ENCODE data around the gene TMEM161B. TPM values are rescaled to one million over a fixed set of nuclear protein-coding genes. Genes with fewer than 3 reads are reported as not detected.
A peak's percentile ranks its signal among the peaks of the same experiment; 100 is the strongest.

The TMEM161B gene
- total RNA-seq (2016; rRNA removed; fragmentation: Illumina TruSeq; extraction: Trizol) (8.0 and 15.0 TPM in 2 replicates), polyA plus RNA-seq (2011; rRNA removed) (17.7 and 22.1 TPM in 2 replicates), polyA minus RNA-seq (2011; rRNA and poly(A)+ RNA removed; ENCODE audit: low replicate concordance) (26.3 and 35.5 TPM in 2 replicates), Bru-seq, nascent RNA (percentile 87 among the genes with signal in this experiment), BruChase-seq, experiment 1, labeled RNA remaining after a 6-hour chase (percentile 81 among the genes with signal in this experiment), BruChase-seq, experiment 2, labeled RNA remaining after a 2-hour chase (percentile 90 among the genes with signal in this experiment)
- 9.7 and 9.9 TPM in 2 replicates for total RNA-seq (2016; cell fraction: cytosol; rRNA removed; fragmentation: Illumina TruSeq; extraction: Trizol; ENCODE audit: low read depth)
- 8.7 and 15.8 TPM in 2 replicates for total RNA-seq (2016; cell fraction: insoluble cytoplasmic fraction; rRNA removed; fragmentation: Illumina TruSeq; extraction: Trizol)
- total RNA-seq (2016; cell fraction: membrane; rRNA removed; fragmentation: Illumina TruSeq; extraction: Trizol), result 6.7 and 8.5 TPM in 2 replicates
- 49.2 and 49.6 TPM in 2 replicates for total RNA-seq (2016; cell fraction: nucleus; rRNA removed; fragmentation: Illumina TruSeq; extraction: Trizol)
- 5.8 and 9.4 TPM in 2 replicates for polyA plus RNA-seq (2011; cell fraction: cytosol; rRNA removed)
- polyA plus RNA-seq (2011; cell fraction: nucleus; rRNA removed), result 19.8 and 25.6 TPM in 2 replicates
- polyA plus RNA-seq (2012), result 13.4 and 14.6 TPM in 2 replicates
- 1.2 and 1.4 TPM in 2 replicates for polyA plus RNA-seq (2016; cell fraction: cytosol; fragmentation: Illumina TruSeq; extraction: Trizol; ENCODE audit: low read depth)
- 6.3 and 6.6 TPM in 2 replicates for polyA plus RNA-seq (2016; cell fraction: insoluble cytoplasmic fraction; fragmentation: Illumina TruSeq; extraction: Trizol; ENCODE audit: low read depth)
- 2.5 and 3.1 TPM in 2 replicates for polyA plus RNA-seq (2016; cell fraction: membrane; fragmentation: Illumina TruSeq; extraction: Trizol; ENCODE audit: low read depth)
- polyA plus RNA-seq (2016; cell fraction: nucleus; fragmentation: Illumina TruSeq; extraction: Trizol; ENCODE audit: insufficient read depth, low read depth), result 38.8 and 40.8 TPM in 2 replicates
- 10.4 and 10.7 TPM in 2 replicates for polyA minus RNA-seq (2011; cell fraction: cytosol; rRNA and poly(A)+ RNA removed)
- 140 and 151 TPM in 2 replicates for polyA minus RNA-seq (2011; cell fraction: nucleus; rRNA and poly(A)+ RNA removed)
- long read RNA-seq, experiment 1, transcript TMEM161B-201 (12 exons, 2,594 nt), result major isoform, 5 of 13 reads
- long read RNA-seq, experiment 1, partial matches to known transcripts, result 1 of 13 reads
- long read RNA-seq, experiment 1, other reads (novel, unspliced or antisense), result 7 of 13 reads
- long read RNA-seq, experiment 2, partial matches to known transcripts, result 0 of 7 reads
- long read RNA-seq, experiment 2, other reads (novel, unspliced or antisense), result 5 of 7 reads

DNA sequence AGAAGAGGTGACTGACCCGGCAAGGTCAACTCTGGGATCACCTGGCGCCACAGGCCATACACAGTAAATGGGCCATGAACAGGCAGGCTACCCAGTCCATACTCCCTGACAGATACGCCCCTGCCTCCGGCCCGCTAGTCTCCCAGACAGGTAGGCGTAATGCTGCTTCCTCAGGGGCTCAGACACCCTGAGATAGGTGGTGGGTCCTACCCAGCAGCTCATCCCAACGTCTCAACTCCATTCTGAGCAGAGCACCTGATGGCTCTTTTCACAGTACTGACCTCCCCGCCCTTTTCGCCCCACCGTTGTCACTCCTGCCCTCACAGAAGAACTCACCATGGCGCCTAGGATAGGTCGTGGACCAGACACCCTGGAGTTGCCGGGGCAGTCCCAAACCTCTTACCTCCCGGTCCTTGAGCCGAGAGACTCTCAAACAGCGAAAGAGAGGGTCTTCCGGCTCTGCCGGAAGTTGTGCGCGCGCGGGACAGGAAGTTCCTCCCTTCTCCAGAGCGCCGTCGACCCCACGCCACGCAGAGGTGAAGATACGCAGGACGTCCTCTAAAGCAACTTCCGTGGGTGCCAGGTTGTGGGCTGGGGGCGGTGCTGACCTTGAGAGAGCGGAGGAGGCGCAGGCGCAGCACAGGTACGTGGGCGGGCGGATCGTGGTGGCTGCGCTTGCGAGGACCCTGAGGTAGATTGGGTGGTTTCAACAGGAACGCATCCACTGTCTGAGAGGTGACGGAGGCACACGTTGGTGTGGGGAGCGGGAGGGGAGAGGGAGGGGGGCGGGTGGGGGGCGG is at the start of gene TMEM161B:
TMEM161B (minus strand) TSS at position 461 of the 800 bp plus-strand sequence; CDS start at position 339, 122 bp downstream.
- Histone ChIP-seq H3K4me2 (ENCODE audit: low read depth, low read length) (peak within 1 kb of the TSS; percentile 75), H3K36me3 (replicated peaks in 1 of 2; ENCODE audit: control insufficient read depth in 1 of 2, insufficient read depth in 2 of 2, low read length in 2 of 2) (peaks cover 2 to 6% of the 10 kb centered on the region in 2 experiments; a peak in 3 of 5 replicates), H3K27me3 (ENCODE audit: control insufficient read depth in 1 of 2, insufficient read depth in 2 of 2, low read length in 2 of 2) (no peaks in the 10 kb centered on the region; a peak in 1 of 5 replicates), H2AFZ (ENCODE audit: low read length) (peak within 1 kb of the TSS; percentile 95), H3K9ac (ENCODE audit: insufficient read depth, low read depth, low read length) (peak within 1 kb of the TSS; percentile 92), H4K20me1 (ENCODE audit: insufficient read depth, low read length) (no peaks in the 10 kb centered on the region), H3K27ac (ENCODE audit: extremely low read length, insufficient read depth, low read length) (peak within 1 kb of the TSS; percentile 82), H3K9me3 (ENCODE audit: low read length) (peaks cover 6% of the 10 kb centered on the region; the same call in 1 of the 2 replicates), H3K4me3 (replicated peaks in 1 of 3; ENCODE audit: insufficient read depth in 1 of 3, low read depth in 2 of 3, low read length in 3 of 3) (peak within 1 kb of the TSS; percentile 71 to 96 (median 93)), H3K79me2 (ENCODE audit: insufficient read depth, low read length) (peaks cover 60% of the 10 kb centered on the region), H3K4me1 (ENCODE audit: insufficient read depth, low read length) (peaks cover 30% of the 10 kb centered on the region)
- WGBS (ENCODE audit: low lambda C conversion rate), result 2% methylated on average over 15 of the region's 46 CpGs
- peak; percentile 94 for DNase-seq (ENCODE audit: low spot score)
- peak; percentile 98 for ATAC-seq
- in situ Hi-C loops (cut with HindIII; ENCODE audit: extremely low pct_ligation_motif_present, low pct_unique_long_range_greater_than_20kb) (loop anchor here (5.0 kb wide), 1 partner anchor 126 kb away; no protein-coding TSS in a partner anchor), intact Hi-C loops (cut with micrococcal nuclease; ENCODE audit: unreplicated experiment) (loop anchor here (10.0 kb wide), 1 partner anchor 124 kb away; no protein-coding TSS in a partner anchor)
- BruUV-seq (replicated peaks), result TSS peak; percentile 72
- FAIRE-seq, result peak; percentile 82
- POLR2A ChIA-PET, result interaction anchor here (0.6 to 1.7 kb wide), 4 partner anchors 10 to 216 kb away, joined by 3 to 6 read pairs (median 3); no protein-coding TSS in a partner anchor
- CTCF ChIA-PET (ENCODE audit: low intra/inter-chr PET ratio, low total read pairs), result no interaction called here
- TF ChIP-seq MEIS2 (CRISPR knock-in tag; IDR thresholded peaks at IDR 0.05) (peak; percentile 53), NONO (IDR thresholded peaks at IDR 0.05) (no peak), NONO (CRISPR knock-in tag; conservative IDR thresholded peaks at IDR 0.05) (peak; percentile 91), ZGPAT (CRISPR knock-in tag; IDR thresholded peaks at IDR 0.05) (peak; percentile 52; the same call in 1 of the 2 replicates), HNRNPK (IDR thresholded peaks at IDR 0.05; ENCODE audit: low read depth, low read length, poor library complexity, severe bottlenecking) (peak; percentile 75), ZBTB4 (CRISPR knock-in tag; IDR thresholded peaks at IDR 0.05; ENCODE audit: borderline replicate concordance) (no peak; the same call in 1 of the 2 replicates), KAT8 (CRISPR knock-in tag; IDR thresholded peaks at IDR 0.05) (peak; percentile 97), TSC22D2 (CRISPR knock-in tag; IDR thresholded peaks at IDR 0.05; ENCODE audit: borderline replicate concordance) (peak; percentile 46; the same call in 1 of the 2 replicates)
- TF ChIP-seq, protein P1, sequence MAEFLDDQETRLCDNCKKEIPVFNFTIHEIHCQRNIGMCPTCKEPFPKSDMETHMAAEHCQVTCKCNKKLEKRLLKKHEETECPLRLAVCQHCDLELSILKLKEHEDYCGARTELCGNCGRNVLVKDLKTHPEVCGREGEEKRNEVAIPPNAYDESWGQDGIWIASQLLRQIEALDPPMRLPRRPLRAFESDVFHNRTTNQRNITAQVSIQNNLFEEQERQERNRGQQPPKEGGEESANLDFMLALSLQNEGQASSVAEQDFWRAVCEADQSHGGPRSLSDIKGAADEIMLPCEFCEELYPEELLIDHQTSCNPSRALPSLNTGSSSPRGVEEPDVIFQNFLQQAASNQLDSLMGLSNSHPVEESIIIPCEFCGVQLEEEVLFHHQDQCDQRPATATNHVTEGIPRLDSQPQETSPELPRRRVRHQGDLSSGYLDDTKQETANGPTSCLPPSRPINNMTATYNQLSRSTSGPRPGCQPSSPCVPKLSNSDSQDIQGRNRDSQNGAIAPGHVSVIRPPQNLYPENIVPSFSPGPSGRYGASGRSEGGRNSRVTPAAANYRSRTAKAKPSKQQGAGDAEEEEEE (CRISPR knock-in tag; IDR thresholded peaks at IDR 0.05; ENCODE audit: borderline replicate concordance), result no peak

Data from HepG2 (cell line).